Osteoblast (primary cell): ENCODE data around the gene HHAT. TPM values are rescaled to one million over a fixed set of nuclear protein-coding genes. Genes with fewer than 3 reads are reported as not detected.

Experiments used
- DNase-seq: peaks from one replicate; pipeline ENCODE4 v3.0.0; 2011; ENCODE audit warnings: low spot score, mixed read lengths; ENCODE audit not compliant: insufficient read length; ENCODE audit errors: missing footprints
- H2AFZ ChIP-seq: 2 replicates; pipeline ENCODE4 v1.6.0; 2011; ENCODE audit warnings: mild to moderate bottlenecking, low read length
- H3K27ac ChIP-seq: 2 replicates; pipeline ENCODE4 v1.5.1; 2011; ENCODE audit warnings: mild to moderate bottlenecking, low read depth, low read length, moderate library complexity
- H3K27me3 ChIP-seq: 2 replicates; pipeline ENCODE4 v1.6.0; 2012; ENCODE audit warnings: mild to moderate bottlenecking, control low read depth, inconsistent platforms, low read length, moderate library complexity; ENCODE audit not compliant: insufficient read depth
- H3K36me3 ChIP-seq: 2 replicates; pipeline ENCODE4 v1.5.1; 2011; ENCODE audit warnings: mild to moderate bottlenecking, low read length, control low read depth, moderate library complexity; ENCODE audit not compliant: insufficient read depth
- H3K4me1 ChIP-seq: 2 replicates; pipeline ENCODE4 v1.5.1; 2011; ENCODE audit warnings: mild to moderate bottlenecking, low read length, control low read depth, moderate library complexity; ENCODE audit not compliant: insufficient read depth
- H3K4me2 ChIP-seq: 2 replicates; pipeline ENCODE4 v1.6.0; 2011; ENCODE audit warnings: mild to moderate bottlenecking, low read length; ENCODE audit not compliant: insufficient read depth
- H3K4me3 ChIP-seq: fragments of 200-600 bp; sonication (generic); 3 replicates; pipeline ENCODE4 v1.5.1; 2012; ENCODE audit warnings: mild to moderate bottlenecking, low read length, inconsistent platforms; ENCODE audit not compliant: insufficient read depth
- H3K79me2 ChIP-seq: 2 replicates; pipeline ENCODE4 v1.6.0; 2012; ENCODE audit warnings: mild to moderate bottlenecking, low read length, control low read depth, inconsistent platforms; ENCODE audit not compliant: insufficient read depth
- H3K9me3 ChIP-seq: 2 replicates; pipeline ENCODE4 v1.5.1; 2011; ENCODE audit warnings: low read depth, low read length, control low read depth
- H4K20me1 ChIP-seq: 2 replicates; pipeline ENCODE4 v1.6.0; 2012; ENCODE audit warnings: mild to moderate bottlenecking, low read length, control low read depth; ENCODE audit not compliant: insufficient read depth
- CTCF ChIP-seq: IDR thresholded peaks from 2 replicates; pipeline ENCODE4 v1.5.1; 2011; ENCODE audit warnings: mild to moderate bottlenecking, low read depth, low read length, moderate library complexity; ENCODE audit errors: extremely low read depth
- total RNA-seq: library from RNA; depleted of rRNA; stranded (reverse); fragments of >200 nt; gene quantifications from 2 replicates; pipeline ENCODE4 v1.2.3, GENCODE V29; 2012

HHAT gene
- total RNA-seq, 1 donor, result 5.1 TPM

- no peaks in the 10 kb centered on the region for H3K4me1 ChIP-seq
- H3K36me3 ChIP-seq, result no peaks in the 10 kb centered on the region
- no peaks in the 10 kb centered on the region for H4K20me1 ChIP-seq
- H3K4me3 ChIP-seq, result no peak overlapping the region
- H3K27me3 ChIP-seq, result no peaks in the 10 kb centered on the region
- no peak overlapping the region for H3K27ac ChIP-seq
- TF ChIP-seq CTCF, result no peak
- no peak for DNase-seq
- H3K9me3 ChIP-seq, result no peaks in the 10 kb centered on the region
- no peaks in the 10 kb centered on the region for H3K79me2 ChIP-seq
- H3K4me2 ChIP-seq, result no peak overlapping the region
- no peak overlapping the region for H2AFZ ChIP-seq
These were observed 153.8 kb downstream of the HHAT start for GRCh38 chr1:210482491-210482890.

- H3K4me3 ChIP-seq, result no peak overlapping the region
- no peaks in the 10 kb centered on the region for H3K27me3 ChIP-seq
These were observed 154.4 kb downstream of the HHAT start for GRCh38 chr1:210482945-210483617.

GRCh38 chr1:210483821-210484220 is 155.1 kb downstream of the HHAT start:
- TF ChIP-seq CTCF, result no peak
- Histone ChIP-seq H3K4me1 (no peaks in the 10 kb centered on the region), H3K79me2 (no peaks in the 10 kb centered on the region), H2AFZ (no peak overlapping the region), H3K36me3 (no peaks in the 10 kb centered on the region), H3K4me2 (no peak overlapping the region), H3K27ac (no peak overlapping the region), H3K4me3 (no peak overlapping the region), H3K27me3 (no peaks in the 10 kb centered on the region), H4K20me1 (no peaks in the 10 kb centered on the region), H3K9me3 (no peaks in the 10 kb centered on the region)
- DNase-seq, result no peak

More at GRCh38 chr1:210482945-210483617, 154.4 kb downstream of the HHAT start:
- Histone ChIP-seq H3K79me2 (no peaks in the 10 kb centered on the region), H3K4me1 (no peaks in the 10 kb centered on the region), H3K4me2 (no peak overlapping the region), H3K27ac (no peak overlapping the region), H2AFZ (no peak overlapping the region), H3K36me3 (no peaks in the 10 kb centered on the region), H4K20me1 (no peaks in the 10 kb centered on the region), H3K9me3 (no peaks in the 10 kb centered on the region)
- TF ChIP-seq CTCF, result no peak
- DNase-seq, result no peak

GRCh38 chr1:210487021-210487420 is 158.3 kb downstream of the HHAT start:
- H4K20me1 ChIP-seq, result no peaks in the 10 kb centered on the region
- H3K27ac ChIP-seq, result no peak overlapping the region
- H3K36me3 ChIP-seq, result no peaks in the 10 kb centered on the region
- H3K27me3 ChIP-seq, result no peaks in the 10 kb centered on the region
- H2AFZ ChIP-seq, result no peak overlapping the region
- H3K4me2 ChIP-seq, result no peak overlapping the region
- H3K4me1 ChIP-seq, result no peaks in the 10 kb centered on the region
- H3K9me3 ChIP-seq, result no peaks in the 10 kb centered on the region
- H3K4me3 ChIP-seq, result no peak overlapping the region
- DNase-seq, result no peak
- H3K79me2 ChIP-seq, result no peaks in the 10 kb centered on the region
- no peak for TF ChIP-seq CTCF
